ENCODE results near the gene KRTAP5-6.
"Not testable (repeated sequence)": the region's sequence is repeated elsewhere in the genome, so short reads cannot be mapped to it uniquely, and the experiment has no call there.

KRTAP5-6 gene

GRCh38 chr11:1661454-1662269 is 35.3 kb upstream of the KRTAP5-6 start:
- not testable (repeated sequence) for DNase-seq (ENCODE audit: low spot score)

GRCh38 chr11:1662699-1663283 is 34.2 kb upstream of the KRTAP5-6 start:
- not testable (repeated sequence) for DNase-seq (ENCODE audit: low spot score)

GRCh38 chr11:1665313-1665712 is 31.7 kb upstream of the KRTAP5-6 start:
- no peak for DNase-seq (ENCODE audit: low spot score)

- no peak for DNase-seq (ENCODE audit: low spot score)
Observed at GRCh38 chr11:1667121-1667850, 29.7 kb upstream of the KRTAP5-6 start.

- no peak for DNase-seq (ENCODE audit: low spot score)
Observed at GRCh38 chr11:1667906-1668305, 29.1 kb upstream of the KRTAP5-6 start.

- no peak for DNase-seq (ENCODE audit: low spot score)
Observed at GRCh38 chr11:1668911-1669473, 28.0 kb upstream of the KRTAP5-6 start.

GRCh38 chr11:1669546-1670218 is 27.3 kb upstream of the KRTAP5-6 start:
- DNase-seq (ENCODE audit: low spot score), result no peak

- not testable (repeated sequence) for DNase-seq (ENCODE audit: low spot score)
Observed at GRCh38 chr11:1670457-1670856, 26.5 kb upstream of the KRTAP5-6 start.

GRCh38 chr11:1670905-1671371 is 26.1 kb upstream of the KRTAP5-6 start:
- no peak for DNase-seq (ENCODE audit: low spot score)

- DNase-seq (ENCODE audit: low spot score), result no peak
Observed at GRCh38 chr11:1671658-1672057, 25.3 kb upstream of the KRTAP5-6 start.

GRCh38 chr11:1672613-1673350 is 24.2 kb upstream of the KRTAP5-6 start:
- no peak for DNase-seq (ENCODE audit: low spot score)

GRCh38 chr11:1673446-1674172 is 23.4 kb upstream of the KRTAP5-6 start:
- DNase-seq (ENCODE audit: low spot score), result no peak

- DNase-seq (ENCODE audit: low spot score), result no peak
Observed at GRCh38 chr11:1674173-1675131, 22.5 kb upstream of the KRTAP5-6 start.

GRCh38 chr11:1675536-1676228 is 21.3 kb upstream of the KRTAP5-6 start:
- no peak for DNase-seq (ENCODE audit: low spot score)

GRCh38 chr11:1676229-1676740 is 20.7 kb upstream of the KRTAP5-6 start:
- DNase-seq (ENCODE audit: low spot score), result no peak

- DNase-seq (ENCODE audit: low spot score), result no peak
Observed at GRCh38 chr11:1679881-1680280, 17.1 kb upstream of the KRTAP5-6 start.

GRCh38 chr11:1682225-1682905 is 14.6 kb upstream of the KRTAP5-6 start:
- DNase-seq (ENCODE audit: low spot score), result no peak

GRCh38 chr11:1683216-1683615 is 13.8 kb upstream of the KRTAP5-6 start:
- DNase-seq (ENCODE audit: low spot score), result not testable (repeated sequence)
